GM12864 (cell line): ENCODE results near the gene OXTR.

Experiments
- DNase-seq: peaks from one replicate; pipeline ENCODE4 v3.0.0-alpha.2; 2011; ENCODE audit warnings: low read depth
- H3K4me3 ChIP-seq: 2 replicates; pipeline ENCODE4 v1.5.1; 2011; ENCODE audit warnings: mild to moderate bottlenecking, low read depth, low read length, control low read depth
- CTCF ChIP-seq: IDR thresholded peaks from 2 replicates; pipeline ENCODE4 v1.5.1; 2011; ENCODE audit warnings: low read depth, mild to moderate bottlenecking, moderate library complexity, low read length, control low read depth, inconsistent platforms; ENCODE audit errors: missing control alignments

OXTR gene

GRCh38 chr3:8768364-8769087, 887 bp downstream of the OXTR start:
- peak overlapping the region; percentile 58 for H3K4me3 ChIP-seq
- DNase-seq: no peak
- TF ChIP-seq CTCF: no peak

GRCh38 chr3:8767667-8768363, 1.6 kb downstream of the OXTR start:
- TF ChIP-seq CTCF: peak; percentile 42
- DNase-seq: no peak

DNA sequence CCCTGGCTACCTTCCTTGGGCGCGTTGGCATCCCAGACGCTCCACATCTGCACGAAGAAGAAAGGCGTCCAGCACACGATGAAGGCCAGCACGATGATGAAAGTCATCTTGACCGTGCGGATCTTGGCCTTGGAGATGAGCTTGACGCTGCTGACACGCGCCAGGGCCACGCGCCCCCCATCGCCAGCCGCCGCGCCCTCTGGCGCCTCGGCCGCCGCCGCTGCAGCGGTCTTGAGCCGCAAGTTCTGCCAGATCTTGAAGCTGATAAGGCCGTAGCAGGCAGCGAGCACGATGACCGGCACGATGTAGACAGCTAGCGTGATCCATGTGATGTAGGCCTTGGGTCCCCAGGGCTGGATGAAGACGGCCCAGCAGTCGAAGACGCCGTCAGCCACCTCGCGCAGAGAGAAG, 2.2 kb downstream of the OXTR start:
- TF ChIP-seq CTCF: no peak
- H3K4me3 ChIP-seq: no peak overlapping the region; the same call in 1 of the 2 replicates
- no peak for DNase-seq

More at GRCh38 chr3:8767667-8768363, 1.6 kb downstream of the OXTR start:
- peak overlapping the region; percentile 58 for H3K4me3 ChIP-seq

GRCh38 chr3:8766148-8766547, 3.3 kb downstream of the OXTR start:
- no peak for DNase-seq
- TF ChIP-seq CTCF: no peak
- no peak overlapping the region for H3K4me3 ChIP-seq

DNA sequence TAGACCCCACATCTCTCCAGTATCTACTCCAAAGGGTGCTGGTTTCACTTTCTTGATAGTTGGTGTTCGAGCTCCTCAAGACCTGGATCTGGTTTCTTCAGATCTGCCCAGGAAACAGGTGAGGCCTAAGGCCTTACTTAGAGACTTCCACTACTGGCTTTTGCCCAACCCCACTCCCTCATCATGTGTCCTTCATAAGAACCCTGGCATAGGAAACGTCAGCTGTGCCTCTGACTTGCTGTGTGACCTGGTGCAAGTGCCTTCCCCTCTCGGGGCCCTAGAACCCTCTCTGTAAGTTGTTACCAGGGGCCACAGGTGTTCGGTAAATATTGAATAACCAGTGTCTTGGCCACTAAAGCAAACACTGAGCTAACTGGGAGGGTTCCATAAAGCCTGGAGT, 3.9 kb downstream of the OXTR start:
- H3K4me3 ChIP-seq: no peak overlapping the region
- TF ChIP-seq CTCF: no peak

DNA sequence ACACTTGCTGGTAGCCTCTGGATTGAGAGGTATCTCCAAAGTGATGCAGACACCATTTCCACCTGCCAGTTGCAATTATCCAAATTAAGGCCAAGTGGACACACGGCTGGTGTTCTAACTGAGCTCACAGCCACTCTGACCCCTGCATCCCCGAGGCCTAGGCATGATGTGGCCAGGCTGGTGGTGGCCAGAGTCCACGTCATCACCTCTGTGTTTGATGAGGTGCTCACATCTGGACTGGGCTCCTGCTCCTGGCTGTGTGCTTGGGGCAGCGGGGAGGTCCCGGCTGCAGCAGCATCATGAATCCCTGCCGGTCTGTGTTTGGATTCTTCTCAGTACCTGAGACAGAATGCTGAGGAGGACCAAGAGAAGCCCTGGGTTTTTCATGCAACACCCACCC, 4.9 kb downstream of the OXTR start:
- DNase-seq: no peak
- TF ChIP-seq CTCF: no peak
- no peak overlapping the region for H3K4me3 ChIP-seq

More for the DNA sequence above, 3.9 kb downstream of the OXTR start:
- no peak for DNase-seq
